HG03175 (cell line): ENCODE results near the gene CCDC12.

Experiments
- ATAC-seq: cut with Tn5 transposase; IDR thresholded peaks from one replicate; pipeline ENCODE4 v1.9.1; 2021; ENCODE audit warnings: mild to moderate bottlenecking, moderate library complexity; ENCODE audit not compliant: unreplicated experiment

Gene CCDC12

DNA sequence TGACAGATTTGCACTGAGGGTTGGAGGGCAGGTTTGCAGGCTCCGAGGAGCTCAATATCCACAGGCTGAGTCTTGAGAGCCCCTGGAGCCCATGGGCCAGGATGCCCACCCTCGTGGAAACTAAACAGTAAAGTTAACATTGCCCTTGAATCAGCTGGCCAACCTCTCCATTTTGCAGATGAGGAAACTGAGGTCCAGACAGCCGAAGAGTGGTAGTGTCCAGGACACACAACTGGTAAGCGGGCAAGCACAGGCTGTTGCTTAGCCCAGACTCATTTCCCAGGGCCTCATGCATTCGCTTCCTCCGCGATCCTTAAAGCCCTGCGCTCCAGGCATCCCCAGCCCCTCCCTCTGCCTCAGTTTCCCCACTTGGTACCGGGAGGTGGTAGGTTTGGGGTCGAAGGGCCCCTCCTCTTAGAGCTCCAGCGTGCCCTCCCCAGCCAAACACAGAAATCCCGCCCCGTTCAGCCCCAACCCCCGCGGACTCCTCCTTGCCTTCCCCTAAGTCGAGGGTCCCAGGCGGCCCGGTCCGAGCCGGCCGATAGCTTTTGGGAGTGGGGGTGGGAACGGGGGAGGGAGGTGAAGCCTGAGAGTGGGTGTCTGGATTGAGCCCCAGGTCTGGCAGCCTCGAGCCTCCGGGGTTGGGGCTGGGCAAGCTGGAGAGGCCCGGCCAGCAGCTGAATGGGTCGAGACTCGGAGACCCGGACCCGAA is 95.5 kb downstream of the CCDC12 start:
- no peak for ATAC-seq

GRCh38 chr3:46878781-46879436 is 97.6 kb downstream of the CCDC12 start:
- peak; percentile 66 for ATAC-seq

GRCh38 chr3:46877406-46878125 is 99.0 kb downstream of the CCDC12 start, which contains the start of gene PTH1R:
PTH1R (plus strand) TSS chr3:46877721; CDS start chr3:46883560, 5,839 bp downstream.
- ATAC-seq, result no peak

DNA sequence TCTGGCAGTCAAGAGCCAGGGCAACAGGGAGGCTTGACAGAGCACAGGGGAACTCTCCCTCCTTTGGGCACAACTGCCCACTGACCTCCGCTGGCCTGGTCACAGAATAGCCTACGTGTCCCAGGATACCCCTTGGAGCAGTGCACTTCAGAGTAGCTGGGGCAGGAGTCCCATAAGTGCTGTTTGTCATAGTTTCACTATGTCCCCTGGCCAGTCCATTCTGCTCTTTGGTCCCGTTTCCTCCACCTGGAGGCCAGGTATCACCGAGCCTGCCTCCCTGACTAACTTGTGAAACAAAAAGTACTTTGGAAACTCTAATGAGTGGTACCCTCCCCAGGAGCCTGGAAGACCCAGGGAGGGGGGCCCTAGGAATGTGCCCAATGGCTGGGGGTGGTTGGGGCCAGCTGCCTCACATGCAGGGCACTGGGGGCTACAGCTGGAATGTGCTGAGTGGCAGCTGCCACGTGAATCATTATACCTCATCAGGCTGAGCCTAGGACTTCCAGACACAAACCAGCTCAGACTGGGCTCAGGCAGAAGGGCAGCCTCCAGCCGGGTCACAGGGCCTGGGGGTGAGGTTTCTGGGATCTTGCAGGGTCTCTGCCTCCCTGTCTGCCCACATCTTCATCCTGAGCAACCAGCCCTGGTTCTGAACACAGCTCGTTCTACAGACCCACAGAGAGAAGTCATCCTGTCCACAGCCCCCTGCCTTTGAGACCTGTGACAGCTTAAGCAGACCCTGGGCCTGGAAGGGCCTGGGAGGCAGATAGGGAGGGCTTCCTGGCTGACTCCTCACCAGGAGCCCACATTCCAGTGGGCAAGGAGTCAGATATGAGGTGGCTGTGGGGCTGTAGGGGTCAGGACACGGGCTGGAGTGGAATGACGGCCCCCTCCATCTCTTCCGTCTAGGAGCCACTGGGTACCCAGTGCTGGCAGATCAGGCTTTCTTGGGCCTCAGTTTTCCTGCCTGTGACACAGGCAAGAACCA is 99.9 kb downstream of the CCDC12 start:
- ATAC-seq, result no peak

GRCh38 chr3:46875560-46875959 is 101.0 kb downstream of the CCDC12 start:
- ATAC-seq, result no peak

DNA sequence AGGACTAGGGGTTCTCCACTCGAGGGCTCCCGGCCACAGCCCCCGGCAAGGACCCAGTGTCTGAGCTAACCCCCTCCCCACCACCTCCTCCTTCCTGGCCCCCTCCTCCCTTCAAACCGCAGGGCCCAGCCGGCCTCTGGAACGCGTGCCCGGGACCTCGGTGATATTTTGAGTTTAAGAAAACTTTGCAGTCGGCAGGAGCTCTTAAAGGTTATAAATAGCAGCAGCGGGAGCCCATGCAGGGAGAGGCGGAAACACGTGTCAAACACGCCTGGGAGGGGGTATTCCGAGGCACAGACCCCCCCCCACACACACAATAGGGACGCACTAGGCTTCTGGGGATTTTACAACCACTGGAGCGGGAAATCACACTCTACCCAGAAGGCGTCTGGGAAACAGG is 102.1 kb downstream of the CCDC12 start:
- ATAC-seq, result no peak

DNA sequence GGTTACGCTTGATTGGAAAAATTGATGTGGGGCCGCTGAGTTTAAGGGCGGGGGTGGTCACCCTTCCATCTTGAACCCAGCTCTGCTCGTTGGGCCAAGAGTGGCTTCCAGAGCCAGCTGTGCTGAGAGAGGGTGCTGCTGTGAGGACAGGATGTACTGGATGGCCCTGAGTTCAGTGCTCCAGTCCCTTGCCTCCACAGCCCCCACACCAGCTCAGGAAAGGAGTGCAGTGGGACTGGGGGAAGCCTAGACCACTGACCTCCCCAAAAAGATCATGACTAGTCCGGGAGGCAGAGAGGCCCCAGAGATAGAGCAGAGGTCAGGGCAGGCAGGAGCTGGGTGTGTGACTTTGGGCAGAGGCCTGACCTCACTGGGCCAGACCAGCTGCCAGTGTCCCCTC is 103.0 kb downstream of the CCDC12 start:
- ATAC-seq, result no peak
